Hindlimb muscle (tissue), 1 donor: ENCODE data around the gene TRAK1. TPM values are rescaled to one million over a fixed set of nuclear protein-coding genes. Genes with fewer than 3 reads are reported as not detected.

ENCODE experiments used
- DNase-seq: peaks from one replicate; pipeline ENCODE4 v3.0.0-alpha.2; 2013
- polyA plus RNA-seq: library from polyadenylated mRNA; unstranded; fragments of 120-200 nt; gene quantifications from one replicate; pipeline ENCODE4 v1.2.1, GENCODE V29; 2013; ENCODE audit not compliant: insufficient read length

The TRAK1 gene
- polyA plus RNA-seq, 1 donor: 87.5 TPM

DNA sequence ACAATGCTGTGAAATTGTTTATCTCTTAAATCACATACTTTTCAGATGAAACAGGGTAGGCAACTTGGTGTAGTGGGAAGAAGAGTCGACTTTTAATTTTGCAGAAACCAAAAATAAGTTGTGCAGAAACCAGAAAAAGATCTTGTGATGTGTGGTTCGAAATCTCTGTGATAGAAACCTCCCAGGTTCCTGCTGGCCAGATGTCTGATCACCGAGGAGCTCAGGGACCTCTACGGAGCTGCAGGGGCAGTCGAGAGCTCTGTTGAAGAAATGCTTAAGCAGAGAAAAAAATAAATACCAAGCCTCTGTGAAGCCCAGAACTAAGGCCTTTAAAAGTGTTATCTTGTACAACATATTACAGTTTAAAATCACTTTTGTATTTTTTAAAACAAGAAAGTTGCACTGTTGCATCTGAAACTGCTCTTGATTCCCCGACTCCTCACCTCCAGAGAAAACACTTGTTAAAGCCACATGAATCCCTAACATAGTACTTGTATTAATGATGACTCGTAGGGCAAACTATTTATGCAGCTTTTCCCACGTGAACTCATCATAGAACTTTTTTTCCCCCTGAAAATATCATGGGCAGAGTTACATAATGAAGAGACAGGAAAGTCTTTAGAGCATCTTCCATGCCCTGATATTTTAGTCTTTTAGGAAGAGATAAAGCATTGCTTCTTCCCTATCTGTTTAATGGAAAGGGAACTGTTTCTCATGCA is 123.6 kb downstream of the TRAK1 start:
- DNase-seq: no peak

DNA sequence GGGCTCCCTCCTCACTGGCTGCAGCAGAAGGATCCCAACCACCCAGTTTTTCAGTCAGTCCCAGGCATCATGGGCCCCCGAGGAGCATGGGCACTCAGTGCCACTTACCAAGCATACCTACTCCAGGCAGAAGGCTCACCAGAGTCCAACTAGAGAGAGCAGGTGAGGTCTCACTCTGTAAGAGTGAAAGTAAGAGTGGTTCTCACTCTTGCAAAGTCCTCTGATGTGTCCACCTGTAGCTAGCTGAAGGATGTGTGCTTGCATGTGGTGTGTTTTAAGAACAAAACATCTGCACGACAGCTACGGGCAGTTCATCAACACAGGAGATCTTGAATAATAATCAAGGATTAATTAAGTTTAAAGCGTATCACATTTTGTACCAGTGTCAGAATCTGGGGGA is 125.1 kb downstream of the TRAK1 start:
- no peak for DNase-seq

GRCh38 chr3:42216931-42217333 is 125.8 kb downstream of the TRAK1 start:
- DNase-seq: no peak

- no peak for DNase-seq
Observed at GRCh38 chr3:42220436-42221121, 129.4 kb downstream of the TRAK1 start.

DNA sequence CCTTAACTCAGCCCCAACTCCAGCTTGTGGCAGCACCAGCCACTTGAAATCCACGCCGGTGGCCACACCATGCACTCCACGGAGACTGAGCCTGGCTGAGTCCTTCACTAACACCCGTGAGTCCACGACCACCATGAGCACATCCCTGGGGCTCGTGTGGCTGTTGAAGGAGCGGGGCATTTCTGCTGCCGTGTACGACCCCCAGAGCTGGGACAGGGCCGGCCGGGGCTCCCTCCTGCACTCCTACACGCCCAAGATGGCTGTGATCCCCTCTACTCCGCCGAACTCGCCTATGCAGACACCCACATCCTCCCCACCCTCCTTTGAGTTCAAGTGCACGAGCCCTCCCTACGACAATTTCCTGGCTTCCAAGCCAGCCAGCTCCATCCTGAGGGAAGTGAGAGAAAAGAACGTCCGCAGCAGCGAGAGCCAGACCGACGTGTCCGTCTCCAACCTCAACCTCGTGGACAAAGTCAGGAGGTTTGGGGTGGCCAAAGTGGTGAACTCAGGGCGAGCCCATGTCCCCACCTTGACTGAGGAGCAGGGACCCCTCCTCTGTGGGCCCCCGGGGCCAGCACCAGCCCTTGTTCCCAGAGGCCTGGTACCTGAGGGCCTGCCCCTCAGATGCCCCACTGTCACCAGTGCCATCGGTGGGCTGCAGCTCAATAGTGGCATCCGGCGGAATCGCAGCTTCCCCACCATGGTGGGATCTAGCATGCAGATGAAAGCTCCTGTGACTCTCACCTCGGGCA is 132.0 kb downstream of the TRAK1 start:
- no peak for DNase-seq

DNA sequence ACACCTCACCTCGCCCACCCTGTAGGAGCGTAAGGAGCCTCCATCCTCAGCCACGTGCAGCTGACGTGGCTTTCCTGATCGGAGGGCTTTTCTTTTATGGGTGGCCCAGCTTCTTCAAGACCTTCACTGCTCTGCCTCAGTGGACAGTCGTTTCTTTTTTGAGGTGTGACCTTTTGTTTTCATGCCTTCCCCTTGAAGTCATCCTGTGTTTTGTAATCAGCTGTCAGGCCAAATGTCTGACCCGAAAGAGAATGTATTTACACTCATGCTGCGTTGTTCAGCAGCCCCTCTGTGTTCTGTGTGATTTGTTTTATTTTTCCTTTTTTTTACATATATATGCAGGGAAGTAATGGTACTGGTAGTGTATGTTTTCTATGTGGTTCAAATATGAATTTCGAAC is 133.0 kb downstream of the TRAK1 start:
- no peak for DNase-seq

- no peak for DNase-seq
Observed at GRCh38 chr3:42224658-42225421, 133.7 kb downstream of the TRAK1 start.

GRCh38 chr3:42225486-42226363 is 134.6 kb downstream of the TRAK1 start:
- DNase-seq: no peak

- no peak for DNase-seq
Observed at GRCh38 chr3:42226470-42227425, 135.6 kb downstream of the TRAK1 start.

DNA sequence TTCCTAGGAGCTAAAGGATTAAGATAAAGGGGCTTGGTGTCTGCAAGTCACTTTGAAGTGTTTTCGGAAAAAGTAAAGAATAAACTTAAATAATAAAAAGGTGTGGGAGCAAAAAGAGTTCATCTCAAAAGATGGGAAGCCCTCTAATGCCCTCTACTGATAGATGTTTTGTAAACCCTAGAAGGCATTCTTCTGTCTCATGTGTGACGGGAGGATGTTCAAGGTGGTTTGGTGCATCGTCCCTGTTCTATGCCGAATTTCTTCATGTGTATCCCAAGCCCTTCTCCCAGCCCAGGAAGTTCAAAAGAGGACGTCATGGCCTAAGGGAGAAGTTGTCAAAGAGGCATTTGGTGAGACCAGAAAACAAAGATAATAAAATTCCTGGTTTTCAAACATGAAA is 137.6 kb downstream of the TRAK1 start:
- no peak for DNase-seq

- DNase-seq: no peak
Observed at GRCh38 chr3:42229266-42229941, 138.2 kb downstream of the TRAK1 start.

DNA sequence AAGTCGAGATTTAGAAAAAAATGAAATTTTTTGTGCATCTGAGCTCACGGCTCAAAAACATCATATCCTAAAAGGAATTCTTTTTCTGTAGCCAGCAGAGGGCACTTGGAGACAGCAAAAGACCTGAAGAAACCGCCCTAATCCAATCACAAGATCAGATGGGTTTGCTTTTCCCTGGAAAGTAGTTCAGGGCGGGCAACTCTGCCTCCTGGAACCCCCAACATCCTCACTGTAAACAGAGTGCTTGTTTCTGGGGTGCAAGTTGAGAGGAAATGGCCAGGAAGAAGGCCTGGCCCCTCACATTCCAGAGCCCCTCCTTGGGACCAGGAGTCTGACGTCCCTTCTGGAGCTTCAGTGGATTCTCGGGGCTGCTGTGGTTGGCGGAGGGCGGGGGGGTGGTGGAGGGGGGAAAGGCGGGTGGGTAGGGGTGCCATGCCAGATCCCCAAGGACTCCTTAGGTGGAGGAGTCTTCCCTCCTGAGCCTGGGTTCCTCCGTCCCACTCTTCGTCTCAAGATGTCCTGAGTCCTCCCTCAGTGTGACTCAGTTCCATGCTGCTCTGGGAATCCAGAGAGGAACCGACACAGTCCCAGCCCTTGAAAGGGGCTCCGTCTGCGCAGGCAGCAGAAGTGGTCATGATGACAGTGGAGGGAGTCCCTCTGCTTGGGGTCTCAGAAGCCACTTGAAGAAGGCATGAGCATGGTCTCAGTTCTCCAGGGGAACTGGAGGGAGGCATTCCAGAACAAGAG is 139.0 kb downstream of the TRAK1 start:
- peak; percentile 43 for DNase-seq

- no peak for DNase-seq
Observed at GRCh38 chr3:42230860-42231259, 139.7 kb downstream of the TRAK1 start.

- DNase-seq: no peak
Observed at GRCh38 chr3:42235532-42235931, 144.4 kb downstream of the TRAK1 start.

GRCh38 chr3:42236611-42237010 is 145.5 kb downstream of the TRAK1 start:
- no peak for DNase-seq

- DNase-seq: no peak
Observed at GRCh38 chr3:42246091-42246490, 154.9 kb downstream of the TRAK1 start.

GRCh38 chr3:42247576-42248027 is 156.4 kb downstream of the TRAK1 start:
- DNase-seq: peak; percentile 61

- DNase-seq: no peak
Observed at GRCh38 chr3:42250761-42251160, 159.6 kb downstream of the TRAK1 start.

GRCh38 chr3:42254566-42254965 is 163.4 kb downstream of the TRAK1 start:
- no peak for DNase-seq
